GM19467 (cell line): ENCODE data around the gene GRM2.

Source experiments
- ATAC-seq: cut with Tn5 transposase; IDR thresholded peaks from one replicate; pipeline ENCODE4 v1.9.1; 2021; ENCODE audit warnings: mild to moderate bottlenecking, moderate library complexity; ENCODE audit not compliant: unreplicated experiment

Gene GRM2

GRCh38 chr3:51679777-51680176 is 27.1 kb upstream of the GRM2 start:
- ATAC-seq, result no peak

DNA sequence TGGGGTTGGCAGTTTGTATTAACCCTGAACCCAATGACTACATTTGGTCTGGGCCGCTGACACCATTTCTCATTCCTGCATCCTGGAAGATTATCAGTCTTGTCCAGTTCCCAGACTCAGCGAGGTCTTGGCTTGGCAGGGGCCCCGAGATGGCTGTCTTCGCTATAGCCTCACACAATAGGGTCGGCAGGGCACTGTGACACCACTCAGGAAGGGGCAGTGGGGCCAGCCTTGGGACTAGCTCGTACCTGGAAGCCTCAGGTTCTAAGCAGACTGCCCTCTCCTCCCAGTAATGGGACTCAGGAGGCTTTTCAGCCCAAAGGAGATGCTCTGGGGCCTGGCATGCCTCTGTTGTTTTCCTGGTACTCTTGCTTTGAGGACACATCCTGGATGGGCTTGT is 26.7 kb upstream of the GRM2 start:
- ATAC-seq, result no peak

DNA sequence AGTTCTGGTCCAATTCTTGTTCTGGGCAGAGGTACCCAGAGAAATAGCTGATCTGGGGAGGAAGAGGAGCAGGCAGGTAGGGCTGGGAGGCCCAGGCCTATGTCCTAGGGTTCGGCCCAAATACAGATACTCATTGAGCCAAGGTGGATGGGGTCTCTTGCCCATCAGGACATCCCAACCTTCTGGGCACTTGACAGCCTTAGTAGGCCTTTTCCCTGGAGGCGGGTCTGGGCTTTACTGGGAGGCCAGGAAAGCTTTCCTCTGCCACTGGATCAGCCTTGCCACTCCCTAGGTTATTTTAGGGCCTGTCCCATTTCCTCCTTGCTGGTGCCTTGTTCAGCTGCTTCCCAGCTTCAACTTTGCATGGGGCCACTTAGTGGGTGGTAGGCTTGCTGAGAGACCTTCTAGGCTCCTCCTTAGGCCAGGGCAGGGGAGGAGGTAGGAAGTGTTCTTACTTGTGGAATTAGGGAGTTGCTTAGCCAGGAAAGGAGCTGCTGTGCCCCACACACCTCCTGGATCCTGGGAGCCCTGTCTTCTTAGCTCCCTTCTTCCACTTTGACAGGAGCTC is 26.1 kb upstream of the GRM2 start:
- no peak for ATAC-seq

GRCh38 chr3:51681453-51681852 is 25.4 kb upstream of the GRM2 start:
- ATAC-seq, result no peak

- peak; percentile 77 for ATAC-seq
These were observed 24.8 kb upstream of the GRM2 start for GRCh38 chr3:51682079-51682478.

- no peak for ATAC-seq
These were observed 24.3 kb upstream of the GRM2 start for GRCh38 chr3:51682526-51682925.

- no peak for ATAC-seq
These were observed 23.3 kb upstream of the GRM2 start for GRCh38 chr3:51683566-51683965.

GRCh38 chr3:51684971-51685751 is 21.7 kb upstream of the GRM2 start:
- ATAC-seq, result no peak

GRCh38 chr3:51686056-51686455 is 20.8 kb upstream of the GRM2 start:
- ATAC-seq, result no peak

- ATAC-seq, result peak; percentile 55
These were observed 20.2 kb upstream of the GRM2 start for GRCh38 chr3:51686512-51687215.

DNA sequence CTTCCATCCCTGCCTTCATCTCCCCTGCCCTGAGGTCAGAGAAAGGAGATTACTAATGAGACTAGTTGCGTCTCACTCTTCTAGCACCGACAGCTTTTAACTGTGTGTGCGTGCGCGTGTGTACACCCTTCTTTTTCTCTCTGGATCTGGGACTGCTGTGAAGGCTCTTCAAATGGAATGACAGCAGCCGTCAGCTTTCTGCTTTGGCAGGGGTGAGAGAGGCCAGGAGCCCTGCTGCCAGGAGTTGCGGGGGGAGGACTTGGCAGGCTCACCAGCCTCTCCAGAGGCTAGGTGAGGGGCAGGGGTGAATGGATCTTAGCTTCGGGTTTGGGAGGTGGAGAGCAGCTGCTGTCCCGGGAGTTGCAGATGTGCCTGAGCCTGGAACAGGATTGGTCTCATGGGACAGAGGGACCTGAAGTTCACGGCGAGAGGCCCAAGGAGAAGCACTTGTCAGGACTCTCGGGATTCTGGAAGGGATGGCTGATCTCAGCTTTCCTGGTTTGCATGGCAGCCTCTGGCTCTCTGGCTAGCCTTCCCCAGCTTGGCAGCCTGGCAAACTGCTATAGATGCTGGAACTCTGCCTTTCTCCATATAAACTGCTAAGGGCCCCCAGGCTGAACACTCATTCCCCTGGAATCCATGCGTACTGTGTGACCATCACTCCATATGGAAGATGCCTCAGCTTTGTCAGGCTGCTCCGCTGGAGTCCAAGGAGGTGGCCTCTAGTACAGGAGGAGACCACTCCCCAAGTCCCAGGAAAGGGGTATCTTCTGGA is 19.2 kb upstream of the GRM2 start:
- ATAC-seq, result no peak

- ATAC-seq, result no peak
These were observed 18.7 kb upstream of the GRM2 start for GRCh38 chr3:51688206-51688600.

DNA sequence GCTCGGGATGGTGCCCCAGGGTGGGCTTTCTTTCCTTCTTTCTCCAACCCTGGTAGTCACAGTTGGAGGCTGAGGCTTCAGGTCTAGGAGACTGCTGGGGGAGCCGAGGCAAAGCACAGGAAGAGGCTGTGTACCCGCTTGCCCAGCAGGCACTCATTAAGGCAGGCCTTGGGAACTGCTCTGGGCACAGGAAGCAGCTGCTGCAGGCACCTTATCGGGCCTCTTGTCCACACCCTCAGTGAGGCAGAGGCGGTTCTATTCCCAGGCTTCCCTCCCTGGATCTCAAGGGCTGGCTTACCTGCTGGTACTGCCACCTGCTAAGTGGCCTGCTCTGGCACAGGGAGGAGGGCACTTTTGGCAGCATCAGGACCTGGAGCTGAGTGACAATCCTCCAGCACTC is 15.8 kb upstream of the GRM2 start:
- ATAC-seq, result no peak

DNA sequence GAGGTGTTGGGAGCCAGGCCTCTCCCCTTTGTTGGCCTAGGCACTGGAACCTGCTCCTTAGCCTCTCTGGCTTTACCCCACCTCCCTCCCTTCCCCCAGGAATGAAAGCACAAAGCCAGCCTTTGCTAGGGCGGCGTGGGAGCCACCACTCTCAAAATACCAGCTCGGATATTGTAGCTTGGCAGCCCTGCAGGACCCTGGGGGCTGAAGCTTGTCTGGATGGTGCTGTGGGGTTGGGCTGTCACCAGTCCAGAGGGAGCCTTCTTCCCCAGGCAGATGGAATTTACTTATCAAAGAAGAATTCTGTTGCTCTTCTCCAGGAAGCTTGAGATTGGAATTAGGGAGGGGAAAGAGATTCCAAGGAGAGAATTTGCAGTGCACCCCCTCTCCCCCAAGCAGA is 14.9 kb upstream of the GRM2 start:
- no peak for ATAC-seq

DNA sequence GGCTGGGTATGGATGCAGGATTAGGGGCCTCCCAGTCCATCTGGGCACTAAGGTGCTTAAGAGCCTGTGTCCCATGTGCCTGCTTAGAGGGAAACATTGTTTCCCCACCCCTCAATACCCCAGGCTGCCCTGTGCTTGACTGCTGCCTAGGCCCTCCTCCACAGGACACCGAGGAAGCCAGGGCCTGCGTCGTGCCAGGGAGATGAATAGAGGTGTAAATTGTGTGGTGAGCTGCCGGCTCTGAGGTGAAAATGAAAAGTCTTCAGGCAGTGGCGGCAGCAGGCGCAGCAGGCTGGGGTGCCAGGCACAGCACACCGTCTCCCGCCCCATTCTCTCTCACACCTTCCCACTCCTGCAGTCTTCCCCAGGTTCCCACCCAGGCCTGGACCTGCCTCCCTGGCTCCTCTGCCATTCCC is 13.9 kb upstream of the GRM2 start:
- ATAC-seq, result no peak

- no peak for ATAC-seq
These were observed 9.9 kb upstream of the GRM2 start for GRCh38 chr3:51696954-51697353.

GRCh38 chr3:51698209-51698608 is 8.7 kb upstream of the GRM2 start:
- ATAC-seq, result no peak

GRCh38 chr3:51700403-51700802 is 6.5 kb upstream of the GRM2 start:
- ATAC-seq, result no peak

DNA sequence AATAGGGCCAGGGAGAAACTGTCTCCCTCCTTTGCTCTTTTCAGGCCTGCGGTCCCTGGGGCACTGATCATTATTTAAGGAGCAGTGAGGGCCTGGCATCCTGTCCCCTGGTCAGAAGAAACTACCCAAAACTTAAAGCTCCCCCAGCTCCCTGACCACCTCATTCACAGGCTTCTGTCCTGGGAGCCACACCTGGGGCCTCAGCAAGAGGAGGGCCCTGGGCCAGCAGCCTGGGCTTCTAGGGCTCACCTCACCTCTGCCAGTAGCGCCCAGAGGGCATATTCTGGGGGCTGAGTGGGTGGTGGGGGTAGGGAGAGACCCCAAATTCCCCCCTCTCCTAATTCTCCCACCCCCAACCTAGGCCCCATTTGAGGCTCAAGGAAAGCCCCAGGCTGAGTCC is 4.7 kb upstream of the GRM2 start:
- ATAC-seq, result no peak

- ATAC-seq, result no peak
These were observed 3.7 kb upstream of the GRM2 start for GRCh38 chr3:51703068-51703760.
